ENCODE measurements around the gene FOSL2.

FOSL2 gene

GRCh38 chr2:28412625-28413151 is 20.0 kb downstream of the FOSL2 start:
- DNase-seq (ENCODE audit: low read depth), result no peak

- no peak for DNase-seq (ENCODE audit: low read depth)
These were observed 20.7 kb downstream of the FOSL2 start for GRCh38 chr2:28413152-28413898.

GRCh38 chr2:28413899-28414295 is 21.2 kb downstream of the FOSL2 start:
- DNase-seq (ENCODE audit: low read depth), result no peak

GRCh38 chr2:28414583-28414982 is 21.9 kb downstream of the FOSL2 start:
- no peak for DNase-seq (ENCODE audit: low read depth)

GRCh38 chr2:28415010-28415409 is 22.4 kb downstream of the FOSL2 start:
- no peak for DNase-seq (ENCODE audit: low read depth)

- DNase-seq (ENCODE audit: low read depth), result no peak
These were observed 23.1 kb downstream of the FOSL2 start for GRCh38 chr2:28415715-28416114.

GRCh38 chr2:28419003-28419402 is 26.3 kb downstream of the FOSL2 start:
- DNase-seq (ENCODE audit: low read depth), result no peak

- no peak for DNase-seq (ENCODE audit: low read depth)
These were observed 27.0 kb downstream of the FOSL2 start for GRCh38 chr2:28419443-28420270.

- no peak for DNase-seq (ENCODE audit: low read depth)
These were observed 28.1 kb downstream of the FOSL2 start for GRCh38 chr2:28420722-28421121.

GRCh38 chr2:28422908-28423741 is 30.5 kb downstream of the FOSL2 start:
- DNase-seq (ENCODE audit: low read depth), result no peak

GRCh38 chr2:28423856-28424605 is 31.4 kb downstream of the FOSL2 start:
- no peak for DNase-seq (ENCODE audit: low read depth)

GRCh38 chr2:28424799-28425463 is 32.3 kb downstream of the FOSL2 start:
- no peak for DNase-seq (ENCODE audit: low read depth)

- no peak for DNase-seq (ENCODE audit: low read depth)
These were observed 32.8 kb downstream of the FOSL2 start for GRCh38 chr2:28425464-28425835.

- no peak for DNase-seq (ENCODE audit: low read depth)
These were observed 35.2 kb downstream of the FOSL2 start for GRCh38 chr2:28427741-28428415.

- DNase-seq (ENCODE audit: low read depth), result no peak
These were observed 35.8 kb downstream of the FOSL2 start for GRCh38 chr2:28428486-28428885.

- no peak for DNase-seq (ENCODE audit: low read depth)
These were observed 37.1 kb downstream of the FOSL2 start for GRCh38 chr2:28429636-28430376.

- DNase-seq (ENCODE audit: low read depth), result no peak
These were observed 37.7 kb downstream of the FOSL2 start for GRCh38 chr2:28430377-28430765.

GRCh38 chr2:28430788-28431418 is 38.2 kb downstream of the FOSL2 start:
- no peak for DNase-seq (ENCODE audit: low read depth)

- DNase-seq (ENCODE audit: low read depth), result no peak
These were observed 39.1 kb downstream of the FOSL2 start for GRCh38 chr2:28431741-28432140.
